ENCODE results near the gene MAP4K3. TPM values are rescaled to one million over a fixed set of nuclear protein-coding genes. Genes with fewer than 3 reads are reported as not detected.
"Not testable (repeated sequence)": the region's sequence is repeated elsewhere in the genome, so short reads cannot be mapped to it uniquely, and the experiment has no call there.

The MAP4K3 gene
- total RNA-seq, 1 experiment from 2014 or later: 48.4 TPM

GRCh38 chr2:39379643-39380524 lies 57.2 kb downstream of the MAP4K3 start:
- H3K36me3 ChIP-seq (replicated peaks; ENCODE audit: control insufficient read depth, insufficient read depth, low read length): 0 out of 2 replicates have a peak, but pooled peaks cover 1% of the 10 kb centered on the region
- H3K27me3 ChIP-seq (ENCODE audit: control insufficient read depth, insufficient read depth, low read length): no peaks in the 10 kb centered on the region
- DNase-seq: no peak
- H3K4me3 ChIP-seq (ENCODE audit: insufficient read depth, low read depth, low read length): no peak overlapping the region

DNA sequence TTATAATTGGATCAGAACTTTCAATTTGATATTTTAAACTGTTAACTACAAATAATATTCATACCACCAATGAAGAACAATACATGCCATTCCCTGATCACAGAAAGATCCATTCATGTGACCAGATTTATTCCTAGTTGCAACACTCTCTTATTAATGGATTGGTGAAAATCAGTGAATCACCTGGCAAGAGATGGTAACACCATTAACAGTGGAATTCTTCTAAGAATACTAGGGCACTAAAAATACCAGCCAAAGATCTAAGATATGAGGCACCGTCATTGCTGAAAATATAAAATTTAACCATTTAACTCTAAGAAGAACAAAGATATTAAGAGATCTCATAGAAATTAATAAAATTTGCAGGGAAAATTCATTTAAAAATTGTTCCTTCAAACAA lies 58.1 kb downstream of the MAP4K3 start:
- DNase-seq: no peak
- H3K4me3 ChIP-seq (ENCODE audit: insufficient read depth, low read depth, low read length): no peak overlapping the region
- H3K36me3 ChIP-seq (replicated peaks; ENCODE audit: control insufficient read depth, insufficient read depth, low read length): 0 out of 2 replicates have a peak, but pooled peaks cover 1% of the 10 kb centered on the region
- no peaks in the 10 kb centered on the region for H3K27me3 ChIP-seq (ENCODE audit: control insufficient read depth, insufficient read depth, low read length)

GRCh38 chr2:39377226-39377939 lies 59.7 kb downstream of the MAP4K3 start:
- DNase-seq: no peak
- Histone ChIP-seq H3K36me3 (replicated peaks; ENCODE audit: control insufficient read depth, insufficient read depth, low read length) (0 out of 2 replicates have a peak, but pooled peaks cover 1% of the 10 kb centered on the region), H3K4me3 (ENCODE audit: insufficient read depth, low read depth, low read length) (no peak overlapping the region), H3K27me3 (ENCODE audit: control insufficient read depth, insufficient read depth, low read length) (no peaks in the 10 kb centered on the region)

DNA sequence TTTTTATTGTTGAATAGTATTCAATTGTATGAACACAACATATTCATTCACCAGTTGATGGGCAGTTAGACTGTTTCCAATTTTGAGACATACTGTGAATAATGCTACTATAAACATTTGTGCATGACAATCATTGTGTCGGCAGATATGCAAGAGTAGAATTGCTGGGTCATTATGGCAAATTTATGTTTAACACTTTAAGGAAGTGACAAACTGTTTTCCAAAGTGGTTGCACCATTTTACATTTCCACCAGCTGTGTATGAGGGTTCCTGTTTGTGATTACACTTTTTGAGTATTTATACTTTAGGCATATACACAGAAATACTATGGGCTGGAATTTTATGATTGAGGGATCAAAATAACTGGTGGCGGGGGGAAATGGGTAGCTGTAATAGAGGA lies 61.2 kb downstream of the MAP4K3 start:
- no peak overlapping the region for H3K4me3 ChIP-seq (ENCODE audit: insufficient read depth, low read depth, low read length)
- H3K27me3 ChIP-seq (ENCODE audit: control insufficient read depth, insufficient read depth, low read length): no peaks in the 10 kb centered on the region
- DNase-seq: no peak
- 0 out of 2 replicates have a peak, but pooled peaks cover 1% of the 10 kb centered on the region for H3K36me3 ChIP-seq (replicated peaks; ENCODE audit: control insufficient read depth, insufficient read depth, low read length)

- Histone ChIP-seq H3K36me3 (replicated peaks; ENCODE audit: control insufficient read depth, insufficient read depth, low read length) (0 out of 2 replicates have a peak, but pooled peaks cover 1% of the 10 kb centered on the region), H3K4me3 (ENCODE audit: insufficient read depth, low read depth, low read length) (no peak overlapping the region), H3K27me3 (ENCODE audit: control insufficient read depth, insufficient read depth, low read length) (no peaks in the 10 kb centered on the region)
- no peak for DNase-seq
Measured at GRCh38 chr2:39373181-39373802, 63.8 kb downstream of the MAP4K3 start.

GRCh38 chr2:39370101-39370500 lies 67.0 kb downstream of the MAP4K3 start:
- Histone ChIP-seq H3K27me3 (ENCODE audit: control insufficient read depth, insufficient read depth, low read length) (no peaks in the 10 kb centered on the region), H3K4me3 (ENCODE audit: insufficient read depth, low read depth, low read length) (no peak overlapping the region), H3K36me3 (replicated peaks; ENCODE audit: control insufficient read depth, insufficient read depth, low read length) (no peaks in the 10 kb centered on the region)
- no peak for DNase-seq

- Histone ChIP-seq H3K4me3 (ENCODE audit: insufficient read depth, low read depth, low read length) (no peak overlapping the region), H3K36me3 (replicated peaks; ENCODE audit: control insufficient read depth, insufficient read depth, low read length) (no peaks in the 10 kb centered on the region), H3K27me3 (ENCODE audit: control insufficient read depth, insufficient read depth, low read length) (no peaks in the 10 kb centered on the region)
- DNase-seq: no peak
Measured at GRCh38 chr2:39368846-39369245, 68.2 kb downstream of the MAP4K3 start.

GRCh38 chr2:39368376-39368775 lies 68.7 kb downstream of the MAP4K3 start:
- Histone ChIP-seq H3K4me3 (ENCODE audit: insufficient read depth, low read depth, low read length) (no peak overlapping the region), H3K36me3 (replicated peaks; ENCODE audit: control insufficient read depth, insufficient read depth, low read length) (no peaks in the 10 kb centered on the region), H3K27me3 (ENCODE audit: control insufficient read depth, insufficient read depth, low read length) (no peaks in the 10 kb centered on the region)
- DNase-seq: no peak

DNA sequence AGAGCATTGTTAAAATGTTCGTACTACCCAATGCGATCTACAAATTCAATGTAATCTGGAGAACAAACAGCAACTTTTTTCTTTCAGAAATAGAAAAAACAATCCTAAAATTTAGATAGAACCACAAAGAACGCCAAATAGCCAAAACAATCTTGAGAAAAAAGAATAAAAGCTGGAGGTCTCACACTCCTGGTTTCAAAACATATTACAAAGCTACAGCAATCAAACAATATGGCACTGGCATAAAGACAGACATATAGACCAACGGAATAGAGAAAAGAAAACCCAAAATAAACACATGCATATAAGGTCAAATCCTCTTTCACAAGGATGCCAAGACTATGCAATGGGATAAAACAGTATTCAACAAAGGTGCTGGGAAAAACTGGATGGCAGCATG lies 74.5 kb downstream of the MAP4K3 start:
- Histone ChIP-seq H3K36me3 (replicated peaks; ENCODE audit: control insufficient read depth, insufficient read depth, low read length) (peaks cover 4% of the 10 kb centered on the region), H3K27me3 (ENCODE audit: control insufficient read depth, insufficient read depth, low read length) (no peaks in the 10 kb centered on the region), H3K4me3 (ENCODE audit: insufficient read depth, low read depth, low read length) (no peak overlapping the region)
- DNase-seq: no peak

- Histone ChIP-seq H3K4me3 (ENCODE audit: insufficient read depth, low read depth, low read length) (no peak overlapping the region), H3K36me3 (replicated peaks; ENCODE audit: control insufficient read depth, insufficient read depth, low read length) (peaks cover 4% of the 10 kb centered on the region), H3K27me3 (ENCODE audit: control insufficient read depth, insufficient read depth, low read length) (no peaks in the 10 kb centered on the region)
- DNase-seq: no peak
Measured at GRCh38 chr2:39361511-39361910, 75.6 kb downstream of the MAP4K3 start.

GRCh38 chr2:39360342-39360741 lies 76.7 kb downstream of the MAP4K3 start:
- not testable (repeated sequence) for DNase-seq; H3K27me3 ChIP-seq (ENCODE audit: control insufficient read depth, insufficient read depth, low read length); H3K36me3 ChIP-seq (replicated peaks; ENCODE audit: control insufficient read depth, insufficient read depth, low read length); H3K4me3 ChIP-seq (ENCODE audit: insufficient read depth, low read depth, low read length)

DNA sequence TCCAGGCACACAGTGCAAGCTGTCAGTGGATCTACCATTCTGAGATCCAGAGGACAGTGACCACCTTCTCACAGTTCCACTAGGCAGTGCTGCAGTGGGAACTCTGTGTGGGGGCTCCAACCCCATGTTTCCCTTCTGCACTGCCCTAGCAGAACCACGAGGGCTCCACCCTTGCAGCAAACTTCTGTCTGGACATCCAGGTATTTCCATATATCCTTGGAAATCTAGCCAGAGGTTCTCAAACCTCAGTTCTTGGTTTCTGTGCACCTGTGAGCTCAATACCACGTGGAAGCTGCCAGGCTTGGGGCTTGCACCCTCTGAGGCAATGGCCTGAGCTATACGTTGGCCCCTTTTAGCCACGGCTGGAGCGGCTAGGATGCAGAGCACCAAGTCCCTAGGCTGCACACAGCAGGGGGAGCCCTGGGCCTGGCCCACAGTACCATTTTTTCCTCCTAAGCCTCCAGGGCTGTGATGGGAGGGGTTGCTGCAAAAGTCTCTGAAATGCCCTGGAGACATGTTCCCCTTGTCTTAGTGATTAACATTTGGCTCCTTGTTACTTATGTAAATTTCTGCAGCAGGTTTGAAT lies 77.5 kb downstream of the MAP4K3 start:
- Histone ChIP-seq H3K36me3 (replicated peaks; ENCODE audit: control insufficient read depth, insufficient read depth, low read length) (peaks cover 4% of the 10 kb centered on the region), H3K27me3 (ENCODE audit: control insufficient read depth, insufficient read depth, low read length) (no peaks in the 10 kb centered on the region), H3K4me3 (ENCODE audit: insufficient read depth, low read depth, low read length) (no peak overlapping the region)
- DNase-seq: no peak

DNA sequence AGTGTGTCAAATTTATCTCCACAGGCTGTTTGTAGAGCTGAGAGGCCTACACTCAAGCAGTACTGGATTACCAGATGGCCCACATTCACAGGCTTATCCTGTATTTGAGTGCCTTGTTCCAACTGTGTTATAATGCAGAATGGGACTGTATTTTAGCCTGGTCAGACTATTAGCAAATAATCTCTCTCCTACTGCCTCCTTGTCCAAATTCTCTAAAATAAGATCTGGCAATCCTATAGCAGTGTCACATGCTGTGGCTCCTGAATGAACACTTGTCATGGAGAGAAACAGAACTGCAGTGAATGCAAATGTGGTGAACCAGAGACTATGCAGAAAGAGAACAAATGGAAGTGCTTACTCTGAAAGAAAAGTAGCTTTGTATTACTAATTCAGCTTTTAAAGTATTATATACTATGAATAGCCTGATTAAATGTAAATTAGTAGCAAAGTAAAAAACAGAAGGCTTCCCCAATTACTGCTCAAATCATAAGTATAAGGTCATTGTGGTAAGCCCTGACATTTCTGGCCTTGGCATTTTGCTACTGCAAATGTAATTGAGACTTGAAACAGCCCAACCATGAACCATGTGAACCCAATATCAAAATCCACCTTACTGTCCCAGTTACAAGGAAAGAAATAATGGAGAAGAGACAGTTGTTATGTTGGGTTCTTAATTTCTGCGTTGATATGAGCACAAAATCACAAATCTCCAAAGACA lies 80.0 kb downstream of the MAP4K3 start:
- no peak overlapping the region for H3K4me3 ChIP-seq (ENCODE audit: insufficient read depth, low read depth, low read length)
- no peak for DNase-seq
- peaks cover 3% of the 10 kb centered on the region for H3K36me3 ChIP-seq (replicated peaks; ENCODE audit: control insufficient read depth, insufficient read depth, low read length)
- no peaks in the 10 kb centered on the region for H3K27me3 ChIP-seq (ENCODE audit: control insufficient read depth, insufficient read depth, low read length)

DNA sequence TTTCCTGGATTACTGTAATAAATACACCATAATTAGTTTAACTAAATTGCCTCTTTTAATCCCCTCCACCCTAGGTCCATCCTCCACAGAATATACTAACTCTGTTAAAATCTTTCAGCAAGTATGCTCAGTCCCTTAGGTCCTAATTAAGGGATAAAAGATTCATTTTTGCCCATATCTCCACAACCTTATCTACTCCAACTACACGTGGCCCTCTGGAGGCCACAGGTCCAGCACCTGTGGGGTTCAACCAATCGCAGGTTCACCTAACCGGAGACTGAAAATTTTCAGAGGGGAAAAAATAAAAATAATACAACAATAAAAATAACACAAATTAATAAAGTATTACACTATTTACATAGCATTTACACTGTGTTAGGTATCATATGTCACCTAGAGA lies 86.4 kb downstream of the MAP4K3 start:
- Histone ChIP-seq H3K4me3 (ENCODE audit: insufficient read depth, low read depth, low read length) (no peak overlapping the region), H3K27me3 (ENCODE audit: control insufficient read depth, insufficient read depth, low read length) (no peaks in the 10 kb centered on the region), H3K36me3 (replicated peaks; ENCODE audit: control insufficient read depth, insufficient read depth, low read length) (no peaks in the 10 kb centered on the region)
- DNase-seq: no peak
